NCI-H345 treated with DMSO at 0.1 percent for 48 hours (cell line): ENCODE data around the gene COMMD1.
"Not testable (repeated sequence)": the region's sequence is repeated elsewhere in the genome, so short reads cannot be mapped to it uniquely, and the experiment has no call there.

ENCODE experiments used
- DNase-seq: peaks from one replicate; lab custom pipeline; 2025; ENCODE audit not compliant: unreplicated experiment; lab: John Stamatoyannopoulos, UW

Gene COMMD1

GRCh38 chr2:62014102-62014501 is 108.6 kb downstream of the COMMD1 start:
- DNase-seq, result no peak

- no peak for DNase-seq
These were observed 111.5 kb downstream of the COMMD1 start for GRCh38 chr2:62016957-62017356.

GRCh38 chr2:62029910-62030309 is 124.4 kb downstream of the COMMD1 start:
- no peak for DNase-seq

- no peak for DNase-seq
These were observed 125.4 kb downstream of the COMMD1 start for GRCh38 chr2:62030902-62031301.

GRCh38 chr2:62032096-62032495 is 126.6 kb downstream of the COMMD1 start:
- DNase-seq, result no peak

- DNase-seq, result no peak
These were observed 129.2 kb downstream of the COMMD1 start for GRCh38 chr2:62034715-62035114.

GRCh38 chr2:62036229-62036628 is 130.8 kb downstream of the COMMD1 start:
- DNase-seq, result no peak

- peak; percentile 7 for DNase-seq
These were observed 131.3 kb downstream of the COMMD1 start for GRCh38 chr2:62036761-62037250.

GRCh38 chr2:62038975-62039771 is 133.7 kb downstream of the COMMD1 start:
- DNase-seq, result no peak

GRCh38 chr2:62040926-62041325 is 135.5 kb downstream of the COMMD1 start:
- no peak for DNase-seq

GRCh38 chr2:62041701-62042385 is 136.4 kb downstream of the COMMD1 start:
- not testable (repeated sequence) for DNase-seq

- DNase-seq, result no peak
These were observed 136.9 kb downstream of the COMMD1 start for GRCh38 chr2:62042400-62042799.

- DNase-seq, result no peak
These were observed 137.5 kb downstream of the COMMD1 start for GRCh38 chr2:62042944-62043343.

- no peak for DNase-seq
These were observed 139.6 kb downstream of the COMMD1 start for GRCh38 chr2:62045017-62045543.

- no peak for DNase-seq
These were observed 140.7 kb downstream of the COMMD1 start for GRCh38 chr2:62046141-62046540.

- no peak for DNase-seq
These were observed 145.1 kb downstream of the COMMD1 start for GRCh38 chr2:62050456-62051045.

- no peak for DNase-seq
These were observed 148.7 kb downstream of the COMMD1 start for GRCh38 chr2:62054029-62054791.

GRCh38 chr2:62054916-62055450 is 149.5 kb downstream of the COMMD1 start:
- no peak for DNase-seq

- DNase-seq, result no peak
These were observed 150.4 kb downstream of the COMMD1 start for GRCh38 chr2:62055724-62056336.

- DNase-seq, result no peak
These were observed 150.9 kb downstream of the COMMD1 start for GRCh38 chr2:62056341-62056740.
